B cell (primary cell): Measurements from ENCODE around the gene CATSPERZ. TPM values are rescaled to one million over a fixed set of nuclear protein-coding genes. Genes with fewer than 3 reads are reported as not detected.

ENCODE experiments used
- ATAC-seq: fragments of 200-7000 bp; cut with Tn5 transposase; one replicate; pipeline ENCODE4 v1.10.0; 2021; ENCODE audit warnings: low read depth, mild to moderate bottlenecking, moderate number of reproducible peaks, moderate library complexity
- CTCF ChIA-PET: fragments of 350-600 bp; sonication (Branson Sonifier 250); formaldehyde crosslinking; loops from one replicate; lab custom pipeline; 2021; ENCODE audit warnings: antibody characterized with exemption, inconsistent platforms; lab: Charles Lee
- POLR2A ChIA-PET: fragments of 350-600 bp; sonication (Branson Sonifier 250); formaldehyde crosslinking; loops from one replicate; lab custom pipeline; 2021; ENCODE audit warnings: antibody characterized with exemption; lab: Charles Lee
- DNase-seq: peaks from one replicate; pipeline ENCODE4 v3.0.0; 2013
- H2AFZ ChIP-seq: 2 replicates; pipeline ENCODE4 v1.6.1; 2012; ENCODE audit warnings: mild to moderate bottlenecking, low read depth, low read length; ENCODE audit not compliant: insufficient read depth, poor library complexity, severe bottlenecking
- H3K27ac ChIP-seq, 2 donors: 1 replicate in 1 of 2; 2 replicates in 1 of 2; pipeline ENCODE4 v1.5.1; 2012 to 2013; ENCODE audit warnings: low read length in 2 of 2, mild to moderate bottlenecking in 2 of 2, moderate library complexity in 1 of 2
- H3K27me3 ChIP-seq, 4 experiments: fragments of 200-600 bp in 1 of 4; sonication (generic) in 1 of 4; replicated peaks in 1 of 4; 1 replicate in 2 of 4; 2 replicates in 2 of 4; pipeline versions ENCODE4 v1.6.1 to v1.7.0; 2013 to 2016; ENCODE audit warnings: low read length in 3 of 4, mild to moderate bottlenecking in 2 of 4, mixed read lengths in 1 of 4, moderate library complexity in 1 of 4; ENCODE audit not compliant: insufficient read depth in 4 of 4, control insufficient read depth in 3 of 4; ENCODE audit errors: control extremely low read depth in 1 of 4
- H3K36me3 ChIP-seq, 2 experiments: replicated peaks in 1 of 2; 1 replicate in 1 of 2; 2 replicates in 1 of 2; pipeline versions ENCODE4 v1.6.1 to v1.7.1; 2013; ENCODE audit warnings: low read length in 1 of 2; ENCODE audit not compliant: insufficient read depth in 2 of 2, control insufficient read depth in 1 of 2; ENCODE audit errors: control extremely low read depth in 1 of 2, extremely low read depth in 1 of 2
- H3K4me1 ChIP-seq, 2 donors: fragments of 200-600 bp in 1 of 2; sonication (generic) in 1 of 2; 1 replicate in 1 of 2; 2 replicates in 1 of 2; pipeline versions ENCODE4 v1.5.1 to v1.6.1; 2013 to 2017; ENCODE audit warnings: low read length in 2 of 2; ENCODE audit not compliant: control insufficient read depth in 2 of 2, insufficient read depth in 2 of 2
- H3K4me2 ChIP-seq: replicated peaks from 2 replicates; pipeline ENCODE3; 2012; ENCODE audit warnings: mild to moderate bottlenecking, low read depth, low read length; ENCODE audit not compliant: poor library complexity, severe bottlenecking
- H3K4me3 ChIP-seq, 5 experiments: fragments of 200-600 bp in 1 of 5; sonication (generic) in 1 of 5; 1 replicate in 3 of 5; 2 replicates in 2 of 5; pipeline versions ENCODE4 v1.5.1 to v1.7.0; 2011 to 2016; ENCODE audit warnings: low read length in 4 of 5, mild to moderate bottlenecking in 4 of 5, low read depth in 2 of 5, control low read depth in 1 of 5, moderate library complexity in 1 of 5; ENCODE audit not compliant: insufficient read depth in 1 of 5; ENCODE audit errors: control extremely low read depth in 1 of 5, extremely low read depth in 1 of 5
- H3K79me2 ChIP-seq: fragments of 200-600 bp; sonication (generic); one replicate; pipeline ENCODE4 v1.6.0; 2016; ENCODE audit warnings: low read length; ENCODE audit not compliant: control insufficient read depth, insufficient read depth
- H3K9ac ChIP-seq: fragments of 200-600 bp; sonication (generic); 2 replicates; pipeline ENCODE4 v1.6.1; 2017; ENCODE audit warnings: mild to moderate bottlenecking, low read length, moderate library complexity
- H3K9me3 ChIP-seq, 3 donors: one replicate each; pipeline versions ENCODE4 v1.6.1 to v1.7.1; 2013; ENCODE audit warnings: low read length in 2 of 3; ENCODE audit not compliant: control insufficient read depth in 2 of 3, insufficient read depth in 1 of 3; ENCODE audit errors: control extremely low read depth in 1 of 3
- H4K20me1 ChIP-seq: 2 replicates; pipeline ENCODE4 v1.6.0; 2012; ENCODE audit warnings: mild to moderate bottlenecking, low read length; ENCODE audit not compliant: insufficient read depth, control insufficient read depth, poor library complexity, severe bottlenecking
- H3K27ac Mint-ChIP-seq: one replicate; pipeline ENCODE4 v1.8.0; 2021; ENCODE audit warnings: mixed read lengths
- H3K27me3 Mint-ChIP-seq: one replicate; pipeline ENCODE4 v1.8.0; 2021; ENCODE audit warnings: mixed read lengths
- H3K4me1 Mint-ChIP-seq: one replicate; pipeline ENCODE4 v1.8.0; 2021; ENCODE audit warnings: mixed read lengths
- H3K4me3 Mint-ChIP-seq: one replicate; pipeline ENCODE4 v1.8.0; 2021; ENCODE audit warnings: mixed read lengths
- H3K9me3 Mint-ChIP-seq: one replicate; pipeline ENCODE4 v1.8.0; 2022; ENCODE audit warnings: mixed read lengths; ENCODE audit not compliant: insufficient read depth
- EZH2 ChIP-seq: IDR thresholded peaks from 2 replicates; pipeline ENCODE4 v1.6.1; 2012; ENCODE audit warnings: borderline replicate concordance, low read depth, mild to moderate bottlenecking, moderate library complexity, low read length; ENCODE audit not compliant: insufficient read depth, poor library complexity, severe bottlenecking
- WGBS: methylation state at CpG from one replicate; pipeline ENCODE4 v1.1.5; 2013; ENCODE audit warnings: missing lambda C conversion rate; ENCODE audit not compliant: insufficient coverage; 5-methylcytosine and 5-hydroxymethylcytosine counted together
- intact Hi-C: fragments of 100-400 bp; cut with micrococcal nuclease; formaldehyde crosslinking; loops from one replicate; pipeline ENCODE4 v1.10.0; 2022
- polyA plus RNA-seq: library from polyadenylated mRNA; depleted of rRNA; stranded (reverse); fragments of >200 nt; gene quantifications from 2 replicates; pipeline ENCODE4 v1.2.3, GENCODE V29; 2012
- total RNA-seq, 2 donors: library from RNA; stranded (reverse); fragments of 120-200 nt in 1 of 2; gene quantifications; 1 replicate in 1 of 2; 2 replicates in 1 of 2; pipeline versions ENCODE4 v1.2.3 to v1.2.4, GENCODE V29; 2013 to 2022
- TF ChIP-seq, protein P1 (sequence below): fragments of 200-600 bp; IDR thresholded peaks from one replicate; pipeline ENCODE4 v1.8.0; 2022; ENCODE audit warnings: antibody characterized with exemption, mild to moderate bottlenecking

The CATSPERZ gene
- total and polyA plus RNA-seq, 2 donors (not counting 1 experiment from before 2014, with no cell fraction given), result 0.39 TPM; not detected in 1

DNA sequence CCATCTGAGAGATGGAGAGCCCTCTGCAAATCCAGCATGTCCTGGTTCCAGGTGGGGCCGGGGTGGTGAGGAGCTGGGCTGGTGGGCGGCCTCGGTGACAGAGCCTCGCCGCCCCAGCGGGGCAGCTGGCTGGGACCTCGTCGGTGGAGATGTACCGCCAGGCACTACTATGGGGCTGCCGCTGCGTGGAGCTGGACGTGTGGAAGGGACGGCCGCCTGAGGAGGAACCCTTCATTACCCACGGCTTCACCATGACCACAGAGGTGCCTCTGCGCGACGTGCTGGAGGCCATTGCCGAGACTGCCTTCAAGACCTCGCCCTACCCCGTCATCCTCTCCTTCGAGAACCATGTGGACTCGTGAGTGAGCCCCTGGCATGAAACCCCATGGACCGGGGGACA lies 41.8 kb upstream of the CATSPERZ start:
- Mint-ChIP-seq H3K27ac (no peak overlapping the region), H3K27me3 (no peaks in the 10 kb centered on the region), H3K4me1 (peaks cover under 1% of the 10 kb centered on the region), H3K9me3 (no peaks in the 10 kb centered on the region), H3K4me3 (no peak overlapping the region)
- no peak for TF ChIP-seq EZH2
- H3K9ac ChIP-seq, result no peak overlapping the region
- H2AFZ ChIP-seq, result no peak overlapping the region
- no peak overlapping the region for H3K4me3 ChIP-seq
- 97% methylated on average over 24 of the region's 24 CpGs for WGBS
- POLR2A ChIA-PET, result interaction anchor here (0.7 kb wide), 1 partner anchor 520 kb away, joined by 3 read pairs; no protein-coding TSS in a partner anchor
- no peak overlapping the region for H3K4me2 ChIP-seq
- CTCF ChIA-PET, result interaction anchor here (1.1 kb wide), 1 partner anchor 9 kb away, joined by 3 read pairs; no protein-coding TSS in a partner anchor
- intact Hi-C loops, result no loop called here
- H3K79me2 ChIP-seq, result no peaks in the 10 kb centered on the region
- no peaks in the 10 kb centered on the region for H3K9me3 ChIP-seq
- no peak for ATAC-seq
- no peaks in the 10 kb centered on the region for H4K20me1 ChIP-seq
- no peaks in the 10 kb centered on the region for H3K36me3 ChIP-seq
- no peaks in the 10 kb centered on the region for H3K27me3 ChIP-seq
- DNase-seq, result no peak
- H3K27ac ChIP-seq, result no peak overlapping the region
- no peaks in the 10 kb centered on the region for H3K4me1 ChIP-seq

DNA sequence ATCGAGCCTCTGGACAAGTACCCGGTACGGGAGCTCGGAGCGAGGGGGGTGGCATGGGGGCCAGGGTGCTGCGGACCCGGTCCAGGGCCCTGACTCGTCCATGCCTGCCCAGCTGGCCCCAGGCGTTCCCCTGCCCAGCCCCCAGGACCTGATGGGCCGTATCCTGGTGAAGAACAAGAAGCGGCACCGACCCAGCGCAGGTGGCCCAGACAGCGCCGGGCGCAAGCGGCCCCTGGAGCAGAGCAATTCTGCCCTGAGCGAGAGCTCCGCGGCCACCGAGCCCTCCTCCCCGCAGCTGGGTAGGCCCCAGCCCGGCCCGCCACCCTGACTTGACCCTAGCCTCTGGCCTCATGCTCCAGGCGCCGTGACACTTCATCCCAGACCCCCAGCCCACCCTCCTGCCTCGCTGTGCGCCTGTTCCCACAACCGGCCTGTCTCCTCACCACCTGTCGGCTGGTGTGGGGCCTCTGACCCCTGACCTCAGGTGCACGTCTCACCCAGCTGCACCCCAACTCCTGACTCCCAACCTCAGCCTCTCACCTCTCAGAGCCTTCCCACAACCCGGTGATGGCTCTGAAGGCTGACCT lies 41.1 kb upstream of the CATSPERZ start:
- TF ChIP-seq EZH2, result no peak
- TF ChIP-seq, protein P1, sequence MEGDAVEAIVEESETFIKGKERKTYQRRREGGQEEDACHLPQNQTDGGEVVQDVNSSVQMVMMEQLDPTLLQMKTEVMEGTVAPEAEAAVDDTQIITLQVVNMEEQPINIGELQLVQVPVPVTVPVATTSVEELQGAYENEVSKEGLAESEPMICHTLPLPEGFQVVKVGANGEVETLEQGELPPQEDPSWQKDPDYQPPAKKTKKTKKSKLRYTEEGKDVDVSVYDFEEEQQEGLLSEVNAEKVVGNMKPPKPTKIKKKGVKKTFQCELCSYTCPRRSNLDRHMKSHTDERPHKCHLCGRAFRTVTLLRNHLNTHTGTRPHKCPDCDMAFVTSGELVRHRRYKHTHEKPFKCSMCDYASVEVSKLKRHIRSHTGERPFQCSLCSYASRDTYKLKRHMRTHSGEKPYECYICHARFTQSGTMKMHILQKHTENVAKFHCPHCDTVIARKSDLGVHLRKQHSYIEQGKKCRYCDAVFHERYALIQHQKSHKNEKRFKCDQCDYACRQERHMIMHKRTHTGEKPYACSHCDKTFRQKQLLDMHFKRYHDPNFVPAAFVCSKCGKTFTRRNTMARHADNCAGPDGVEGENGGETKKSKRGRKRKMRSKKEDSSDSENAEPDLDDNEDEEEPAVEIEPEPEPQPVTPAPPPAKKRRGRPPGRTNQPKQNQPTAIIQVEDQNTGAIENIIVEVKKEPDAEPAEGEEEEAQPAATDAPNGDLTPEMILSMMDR, result no peak
- Mint-ChIP-seq H3K27ac (no peak overlapping the region), H3K4me3 (no peak overlapping the region), H3K9me3 (no peaks in the 10 kb centered on the region), H3K4me1 (no peaks in the 10 kb centered on the region), H3K27me3 (no peaks in the 10 kb centered on the region)
- H3K27me3 ChIP-seq, result no peaks in the 10 kb centered on the region
- H3K9me3 ChIP-seq, result no peaks in the 10 kb centered on the region
- POLR2A ChIA-PET, result interaction anchor here (0.6 kb wide), 1 partner anchor 68 kb away, joined by 4 read pairs; no protein-coding TSS in a partner anchor
- H3K27ac ChIP-seq, result no peak overlapping the region
- H3K4me3 ChIP-seq, result no peak overlapping the region
- no peaks in the 10 kb centered on the region for H3K36me3 ChIP-seq
- WGBS, result 95% methylated on average over 32 of the region's 32 CpGs
- H3K9ac ChIP-seq, result no peak overlapping the region
- DNase-seq (no peak), ATAC-seq (no peak)
- H3K4me2 ChIP-seq, result no peak overlapping the region
- CTCF ChIA-PET, result interaction anchor here (0.6 kb wide), 1 partner anchor 10 kb away, joined by 3 read pairs; no protein-coding TSS in a partner anchor
- no peaks in the 10 kb centered on the region for H3K79me2 ChIP-seq
- no peaks in the 10 kb centered on the region for H3K4me1 ChIP-seq
- H2AFZ ChIP-seq, result no peak overlapping the region
- intact Hi-C loops, result no loop called here
- no peaks in the 10 kb centered on the region for H4K20me1 ChIP-seq
